ENCODE data around the gene PYGB.

The PYGB gene

DNA sequence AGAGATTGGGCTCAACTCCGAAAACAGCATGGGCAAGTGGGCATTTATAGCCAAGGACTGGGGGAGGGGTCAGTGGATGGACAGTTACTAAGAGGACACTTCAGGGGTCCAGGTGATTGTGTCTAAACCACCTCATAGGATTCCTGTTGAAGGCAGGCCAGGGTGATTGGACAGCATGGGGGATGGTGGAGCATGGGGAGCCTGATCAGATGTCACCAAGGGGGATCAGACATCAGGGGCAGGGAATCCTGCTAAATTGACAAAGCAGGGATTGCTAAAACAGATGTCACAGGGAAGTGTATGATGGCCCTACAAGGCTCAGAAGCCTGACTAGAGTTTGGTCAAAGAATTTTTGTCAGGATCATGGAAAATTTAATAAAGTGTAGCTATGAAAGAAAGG, 2.4 kb upstream of the PYGB start:
- Mint-ChIP-seq H3K27me3 (peaks cover 13 to 28% of the 10 kb centered on the region in 2 donors), H3K27ac (no peak overlapping the region), H3K9me3 (no peaks in the 10 kb centered on the region), H3K4me1 (peaks cover 21 to 26% of the 10 kb centered on the region in 2 donors), H3K36me3 (no peaks in the 10 kb centered on the region), H3K4me3 (no peak overlapping the region)
- no peak for DNase-seq
- no peak for ATAC-seq (replicated peaks)

DNA sequence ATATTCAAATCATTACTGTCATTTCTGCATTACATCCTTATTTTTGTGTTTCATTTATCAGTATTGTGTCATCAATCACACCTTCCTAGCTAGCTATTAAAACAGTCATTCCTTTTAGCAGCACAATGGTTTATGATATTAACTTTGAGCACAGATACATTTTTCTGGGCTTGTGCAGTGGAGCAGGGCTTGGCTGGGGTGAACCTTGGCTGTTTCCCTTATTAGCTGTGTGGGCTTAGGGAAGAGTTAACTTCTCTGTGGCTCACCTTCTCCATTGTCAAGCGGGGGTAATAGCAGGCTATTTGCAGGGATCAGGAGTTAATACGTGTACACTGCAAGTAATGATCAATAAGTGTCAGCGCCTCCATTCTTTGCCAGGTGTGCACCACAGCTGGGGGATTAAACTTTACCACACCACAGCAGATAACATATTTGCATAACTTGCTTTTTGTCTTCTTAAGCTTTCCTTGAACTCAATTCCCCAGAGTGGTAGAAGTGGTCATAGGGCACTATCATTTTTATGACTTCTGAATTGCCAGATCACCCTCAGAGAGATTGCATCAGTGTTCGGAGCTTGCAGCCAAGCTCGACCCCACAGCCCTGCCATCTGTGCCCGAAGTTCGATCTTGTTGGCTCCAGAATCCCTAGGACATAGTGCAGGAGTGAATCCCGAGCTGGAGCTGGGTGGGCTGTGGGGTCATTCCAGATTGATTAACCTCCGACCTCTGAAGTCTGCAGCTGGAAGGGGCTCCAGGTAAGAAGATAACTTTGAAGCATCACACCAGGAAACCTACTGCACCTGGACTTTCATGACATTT, 1.5 kb upstream of the PYGB start:
- no peak overlapping the region for H3K27ac Mint-ChIP-seq
- peaks cover 13 to 28% of the 10 kb centered on the region in 2 donors for H3K27me3 Mint-ChIP-seq
- H3K36me3 Mint-ChIP-seq: peaks cover 0 to 4% of the 10 kb centered on the region in 2 donors
- H3K4me1 Mint-ChIP-seq: peaks cover 21 to 26% of the 10 kb centered on the region in 2 donors
- DNase-seq (no peak), ATAC-seq (replicated peaks) (peak; percentile 10 to 31)
- H3K9me3 Mint-ChIP-seq: no peaks in the 10 kb centered on the region
- H3K4me3 Mint-ChIP-seq: peak overlapping the region; percentile 93 to 97

DNA sequence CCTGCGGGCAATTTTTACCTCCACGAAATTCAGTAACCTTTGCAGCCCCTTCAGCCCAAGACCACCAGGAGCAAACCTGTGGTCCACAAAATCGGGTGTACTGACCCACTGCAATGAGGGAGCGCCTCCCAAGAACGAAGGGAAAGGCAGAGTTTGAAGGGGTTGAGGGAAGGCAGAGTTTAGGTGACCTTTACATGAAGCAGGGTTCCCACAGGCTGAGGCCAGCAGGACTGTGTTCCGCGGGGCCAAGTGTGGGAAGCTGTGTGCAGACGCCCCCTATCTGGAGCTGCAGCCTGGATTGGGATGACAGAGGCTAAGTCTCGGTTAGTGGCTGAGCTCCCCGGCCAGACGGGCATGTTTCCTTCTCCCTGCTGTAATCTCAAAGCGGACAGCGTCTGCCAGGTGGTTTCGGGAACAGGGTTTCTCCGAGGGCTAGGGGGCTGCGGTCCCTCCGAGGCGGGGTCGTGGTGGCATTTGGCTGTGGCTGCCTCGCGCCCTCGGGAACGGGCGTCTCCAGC, 826 bp upstream of the PYGB start:
- no peak for DNase-seq
- no peak overlapping the region for H3K27ac Mint-ChIP-seq
- H3K4me3 Mint-ChIP-seq: peak overlapping the region; percentile 93 to 97
- H3K36me3 Mint-ChIP-seq: peaks cover 0 to 6% of the 10 kb centered on the region in 2 donors
- no peak for ATAC-seq (replicated peaks)
- H3K4me1 Mint-ChIP-seq: peaks cover 21 to 26% of the 10 kb centered on the region in 2 donors
- no peaks in the 10 kb centered on the region for H3K9me3 Mint-ChIP-seq
- peaks cover 13 to 23% of the 10 kb centered on the region in 2 donors for H3K27me3 Mint-ChIP-seq

DNA sequence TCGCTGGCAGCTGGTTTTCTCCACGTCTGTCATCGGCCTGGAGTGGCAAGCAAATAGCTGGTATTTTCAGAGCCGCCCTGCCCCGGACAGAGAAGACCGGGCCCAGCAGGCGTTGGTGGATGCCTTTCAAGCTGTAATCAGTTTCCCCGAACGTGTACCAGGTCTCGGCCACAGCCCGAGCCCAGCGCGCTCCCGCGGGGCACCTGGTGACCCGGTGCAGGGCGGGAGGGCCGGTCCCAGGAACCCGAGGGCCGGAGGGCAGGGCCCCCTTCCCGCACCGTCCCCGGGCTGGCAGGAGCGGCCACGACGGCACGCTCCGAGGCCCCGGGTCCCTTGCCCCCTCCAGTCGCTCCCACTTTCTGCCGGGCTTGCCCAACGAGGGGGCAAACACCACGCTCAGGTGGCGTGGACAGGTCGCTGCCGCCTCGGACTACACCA, 348 bp upstream of the PYGB start:
- ATAC-seq (replicated peaks) (peak; percentile 30 to 43), DNase-seq (no peak)
- Mint-ChIP-seq H3K27me3 (peaks cover 13 to 18% of the 10 kb centered on the region in 2 donors), H3K9me3 (no peaks in the 10 kb centered on the region), H3K4me1 (peaks cover 21 to 26% of the 10 kb centered on the region in 2 donors), H3K4me3 (peak overlapping the region; percentile 93 to 97), H3K27ac (no peak overlapping the region), H3K36me3 (peaks cover 0 to 10% of the 10 kb centered on the region in 2 donors)

DNA sequence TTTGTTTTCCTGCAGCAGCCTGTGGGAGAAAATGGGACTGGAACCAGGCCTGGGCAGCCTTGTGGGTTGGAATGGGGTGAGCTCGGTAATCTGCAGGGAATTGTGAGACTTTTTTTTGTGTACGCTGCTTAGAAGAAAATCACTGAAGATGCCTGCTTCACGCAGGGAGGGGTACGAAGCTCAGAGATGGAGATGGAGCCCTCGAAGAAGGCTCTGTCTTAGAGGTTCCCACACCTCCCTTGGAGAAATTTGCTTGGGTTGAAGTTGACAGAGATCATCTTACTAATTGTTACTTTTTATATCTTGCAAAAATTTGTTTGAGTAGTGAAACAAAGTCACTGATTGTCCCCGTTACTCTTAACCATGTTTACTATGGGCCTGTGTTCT, 894 bp downstream of the PYGB start:
- Mint-ChIP-seq H3K4me1 (peaks cover 21 to 26% of the 10 kb centered on the region in 2 donors), H3K4me3 (peak overlapping the region; percentile 84 to 97), H3K27me3 (peaks cover 7 to 11% of the 10 kb centered on the region in 2 donors), H3K36me3 (peaks cover 0 to 10% of the 10 kb centered on the region in 2 donors), H3K27ac (peak overlapping the region; percentile 68), H3K9me3 (no peaks in the 10 kb centered on the region)
- peak in 1 of 2 donors; percentile 2 for ATAC-seq (replicated peaks)
- DNase-seq: no peak

DNA sequence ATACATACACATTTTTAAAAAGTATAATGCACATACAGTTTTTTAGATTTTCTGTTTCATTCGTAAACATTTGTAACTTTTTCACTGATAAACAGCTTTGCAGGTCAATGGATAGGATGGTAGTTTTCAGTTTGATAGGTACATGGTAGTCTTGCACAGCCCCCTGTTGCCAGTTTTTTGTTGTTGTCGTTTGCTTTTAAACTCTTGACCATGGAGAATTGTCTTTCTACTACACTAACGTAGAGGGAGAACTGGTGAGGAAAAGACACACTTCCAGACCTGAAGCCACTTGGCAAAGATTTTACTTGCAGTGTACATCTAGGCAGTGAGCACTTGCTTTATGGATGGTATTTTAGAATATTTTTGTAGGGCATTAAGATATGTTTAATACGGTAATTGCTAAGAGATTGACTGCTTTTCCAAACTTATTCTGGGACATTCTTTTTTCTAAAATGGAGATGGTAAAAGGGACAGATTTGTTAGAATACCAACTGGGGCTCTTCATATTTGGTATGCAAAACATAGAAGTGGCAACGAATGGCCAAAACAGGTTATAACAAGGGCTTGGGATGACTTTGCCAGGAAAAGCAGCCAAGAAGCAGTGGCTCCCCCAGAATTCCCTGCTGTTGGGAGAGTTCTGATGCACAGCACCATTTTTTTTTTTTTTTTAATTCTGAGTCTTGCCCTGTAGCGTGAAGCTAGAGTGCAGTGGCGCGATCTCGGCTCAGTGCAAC, 1.5 kb downstream of the PYGB start:
- H3K27ac Mint-ChIP-seq: no peak overlapping the region
- ATAC-seq (replicated peaks): no peak

DNA sequence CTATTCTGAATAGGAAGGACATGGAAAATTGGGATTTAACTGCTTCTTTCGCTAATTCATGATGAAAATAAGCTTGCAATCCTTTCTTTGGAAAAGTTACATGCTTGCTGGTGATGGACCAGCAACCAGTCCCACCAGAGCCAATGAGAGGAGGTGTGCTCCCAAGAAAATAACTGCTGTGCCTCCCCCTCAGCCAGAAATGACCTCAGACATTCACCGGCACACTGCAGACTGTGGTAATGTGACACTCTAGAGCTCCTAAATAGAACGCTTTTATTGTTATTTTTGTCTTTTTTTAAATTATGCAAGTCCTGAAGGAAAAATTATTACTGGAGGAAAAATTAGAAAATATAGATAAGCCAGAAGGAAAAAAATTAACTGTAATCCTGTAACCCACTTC, 2.6 kb downstream of the PYGB start:
- no peak for ATAC-seq (replicated peaks)
- H3K27me3 Mint-ChIP-seq: peaks cover 1 to 7% of the 10 kb centered on the region in 2 donors
- no peaks in the 10 kb centered on the region for H3K9me3 Mint-ChIP-seq
- no peak overlapping the region for H3K4me3 Mint-ChIP-seq
- peaks cover 19 to 26% of the 10 kb centered on the region in 2 donors for H3K4me1 Mint-ChIP-seq
- H3K36me3 Mint-ChIP-seq: peaks cover 3 to 13% of the 10 kb centered on the region in 2 donors
- H3K27ac Mint-ChIP-seq: no peak overlapping the region
- DNase-seq: no peak

More for the DNA sequence above, 1.5 kb downstream of the PYGB start:
- Mint-ChIP-seq H3K4me1 (peaks cover 21 to 26% of the 10 kb centered on the region in 2 donors), H3K27me3 (peaks cover 7 to 11% of the 10 kb centered on the region in 2 donors), H3K9me3 (no peaks in the 10 kb centered on the region), H3K4me3 (peak overlapping the region; percentile 84 to 97), H3K36me3 (peaks cover 0 to 10% of the 10 kb centered on the region in 2 donors)
- no peak for DNase-seq

DNA sequence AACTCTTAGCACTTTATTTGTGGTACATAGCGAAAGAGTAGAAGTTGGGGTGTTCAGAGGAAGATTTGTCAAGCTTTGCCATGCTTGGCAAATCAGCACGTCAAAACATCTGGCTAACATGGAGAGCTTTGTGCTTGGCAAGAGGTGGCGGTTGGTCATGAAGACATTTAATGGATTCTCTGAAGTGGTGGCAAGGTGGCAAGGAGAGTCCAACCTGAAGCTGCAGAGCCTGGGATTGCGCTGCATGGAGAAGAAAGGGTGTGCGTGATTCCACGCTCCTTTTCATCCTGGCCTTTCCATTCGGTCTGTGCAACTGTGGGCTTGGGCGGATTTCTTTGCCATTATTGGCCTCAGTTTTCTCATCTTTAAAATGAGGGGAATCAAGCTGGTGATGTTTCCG, 3.1 kb downstream of the PYGB start:
- Mint-ChIP-seq H3K4me1 (peaks cover 20 to 26% of the 10 kb centered on the region in 2 donors), H3K36me3 (peaks cover 7 to 16% of the 10 kb centered on the region in 2 donors), H3K27me3 (peaks cover 0 to 6% of the 10 kb centered on the region in 2 donors), H3K9me3 (no peaks in the 10 kb centered on the region), H3K4me3 (no peak overlapping the region), H3K27ac (no peak overlapping the region)
- DNase-seq (no peak), ATAC-seq (replicated peaks) (no peak)

DNA sequence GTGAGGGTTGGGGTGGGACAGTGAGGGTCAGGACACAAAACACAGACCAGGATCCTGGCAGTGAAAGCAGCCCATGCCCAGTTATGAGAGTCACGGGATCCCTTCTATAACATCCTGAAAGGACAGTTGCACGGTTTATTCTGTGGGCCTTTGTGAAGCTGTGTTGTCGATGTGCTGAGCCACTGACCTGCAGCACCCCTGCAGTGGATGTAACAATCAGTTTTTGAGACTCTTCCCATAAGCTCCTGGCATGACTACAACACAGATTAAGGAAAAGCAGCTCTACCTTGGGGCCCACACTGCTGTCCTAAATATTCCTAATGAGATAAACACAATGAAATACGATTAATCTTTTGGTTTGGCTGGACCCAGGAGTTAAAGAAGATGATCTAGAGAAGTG, 3.7 kb downstream of the PYGB start:
- ATAC-seq (replicated peaks): no peak
- peaks cover 16 to 26% of the 10 kb centered on the region in 2 donors for H3K4me1 Mint-ChIP-seq
- no peak for DNase-seq
- no peak overlapping the region for H3K27ac Mint-ChIP-seq
- no peak overlapping the region for H3K4me3 Mint-ChIP-seq
- H3K9me3 Mint-ChIP-seq: no peaks in the 10 kb centered on the region
- H3K36me3 Mint-ChIP-seq: peaks cover 11 to 21% of the 10 kb centered on the region in 2 donors
- H3K27me3 Mint-ChIP-seq: peaks cover 0 to 4% of the 10 kb centered on the region in 2 donors

DNA sequence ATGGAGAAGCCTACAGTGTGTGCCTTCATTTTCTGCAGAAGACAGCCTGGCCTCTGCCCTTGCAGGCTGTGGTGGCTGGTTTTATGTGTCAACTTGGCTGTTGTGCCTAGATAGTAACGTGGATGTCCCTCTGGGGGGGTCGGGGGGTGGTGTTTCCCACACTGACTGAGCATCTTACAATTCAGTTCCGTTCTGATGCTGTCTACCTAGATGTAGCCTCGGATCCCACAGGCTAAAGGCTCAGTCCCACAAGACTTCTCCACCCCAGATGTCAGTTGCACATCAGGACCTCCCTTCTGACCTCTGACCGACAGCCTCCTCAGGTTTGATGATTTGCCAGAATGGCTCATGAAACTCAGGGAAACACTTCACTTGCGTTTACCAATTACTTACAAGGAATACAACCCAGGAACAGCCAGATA, 4.4 kb downstream of the PYGB start:
- no peak overlapping the region for H3K4me3 Mint-ChIP-seq
- no peaks in the 10 kb centered on the region for H3K27me3 Mint-ChIP-seq
- H3K27ac Mint-ChIP-seq: no peak overlapping the region

DNA sequence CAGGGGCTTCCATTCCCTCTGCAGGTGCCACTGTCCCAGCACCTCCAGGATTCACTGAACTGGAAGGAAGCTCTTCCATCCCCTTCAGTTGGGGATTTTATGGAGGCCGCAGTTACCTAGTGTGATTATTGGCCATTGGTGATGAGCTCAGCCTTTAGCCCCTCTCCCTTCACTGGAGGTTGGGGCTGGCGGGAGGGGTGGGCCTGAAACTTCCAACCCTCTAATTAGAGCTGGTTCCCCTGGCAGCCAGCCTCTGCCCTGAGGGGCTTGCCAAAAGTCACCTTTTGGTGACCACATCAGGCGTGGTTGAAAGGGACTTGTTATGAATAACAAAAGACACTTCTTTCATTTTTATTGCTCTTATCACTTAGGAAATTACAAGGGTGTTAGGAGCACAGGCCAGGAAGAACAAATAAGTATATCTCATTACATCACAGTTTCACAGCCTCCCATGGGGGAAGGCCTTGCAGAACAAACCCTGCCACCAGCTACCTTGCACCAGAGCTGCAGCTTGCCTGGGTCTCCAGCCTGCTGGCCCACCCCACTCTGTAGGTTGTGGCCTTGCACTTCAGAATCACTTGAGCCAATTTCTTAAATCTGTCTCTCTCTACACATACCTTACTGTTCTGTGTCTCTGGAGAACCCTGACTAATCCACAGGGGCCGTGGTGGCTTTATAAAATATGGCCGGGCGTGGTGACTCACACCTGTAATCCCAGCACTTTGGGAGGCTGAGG, 5.0 kb downstream of the PYGB start:
- no peak for DNase-seq
- Mint-ChIP-seq H3K36me3 (peaks cover 11 to 21% of the 10 kb centered on the region in 2 donors), H3K4me1 (peaks cover 10 to 20% of the 10 kb centered on the region in 2 donors), H3K27ac (no peak overlapping the region), H3K9me3 (no peaks in the 10 kb centered on the region), H3K27me3 (no peaks in the 10 kb centered on the region), H3K4me3 (no peak overlapping the region)
- no peak for ATAC-seq (replicated peaks)

More for the DNA sequence above, 4.4 kb downstream of the PYGB start:
- peaks cover 10 to 22% of the 10 kb centered on the region in 2 donors for H3K4me1 Mint-ChIP-seq
- peaks cover 11 to 21% of the 10 kb centered on the region in 2 donors for H3K36me3 Mint-ChIP-seq
- ATAC-seq (replicated peaks): no peak
- no peaks in the 10 kb centered on the region for H3K9me3 Mint-ChIP-seq
- DNase-seq: no peak

DNA sequence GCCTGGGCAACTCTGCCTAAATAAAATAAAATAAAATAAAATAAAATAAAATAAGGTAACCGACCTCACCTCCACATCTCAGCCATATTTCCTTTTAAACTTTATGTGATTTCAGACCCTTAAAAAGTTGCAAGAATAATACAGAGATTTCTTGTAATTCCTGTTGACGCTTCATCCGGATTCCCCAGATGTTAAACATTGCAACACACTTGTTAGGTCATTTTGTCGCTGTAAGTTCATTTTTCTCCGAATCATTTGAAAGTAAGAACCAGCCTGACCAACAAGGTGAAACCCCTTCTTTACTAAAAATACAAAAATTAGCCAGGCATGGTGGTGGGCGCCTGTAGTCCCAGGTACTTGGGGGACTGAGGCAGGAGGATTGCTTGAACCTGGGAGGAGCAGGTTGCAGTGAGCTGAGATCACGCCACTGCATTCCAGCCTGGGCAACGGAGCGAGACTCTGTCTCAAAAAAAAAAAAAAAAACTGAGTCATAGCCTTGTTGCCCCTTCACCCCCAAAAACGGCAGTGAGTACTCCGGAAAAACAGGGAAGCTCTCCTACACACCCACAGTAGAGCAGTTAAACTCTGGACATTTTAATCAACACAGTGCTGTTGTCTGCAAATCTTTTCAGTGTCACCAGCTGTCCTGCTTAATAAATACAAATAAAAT, 5.9 kb downstream of the PYGB start:
- ATAC-seq (replicated peaks) (no peak), DNase-seq (no peak)
- Mint-ChIP-seq H3K27me3 (no peaks in the 10 kb centered on the region), H3K36me3 (peaks cover 16 to 22% of the 10 kb centered on the region in 2 donors), H3K4me3 (no peak overlapping the region), H3K9me3 (no peaks in the 10 kb centered on the region), H3K4me1 (peaks cover 8 to 18% of the 10 kb centered on the region in 2 donors), H3K27ac (no peak overlapping the region)

DNA sequence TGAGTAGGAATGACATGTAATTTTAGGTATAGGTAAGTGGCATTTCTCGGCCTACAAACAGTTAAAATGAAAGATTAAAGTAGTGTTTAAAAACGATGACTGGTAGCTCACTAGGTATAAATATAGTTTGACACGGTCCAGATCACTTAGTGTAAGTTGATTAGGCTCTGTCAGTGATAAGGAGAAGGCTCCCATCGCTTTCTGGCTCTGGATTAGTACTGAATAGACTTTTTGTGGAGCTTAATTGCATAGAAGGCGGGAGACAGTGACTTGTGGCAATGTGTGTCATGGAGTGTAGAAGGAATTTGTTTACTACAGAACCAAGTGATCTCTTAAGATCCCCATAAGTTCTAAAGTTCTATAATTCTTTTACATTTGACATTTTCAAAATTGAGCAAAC, 6.7 kb downstream of the PYGB start:
- ATAC-seq (replicated peaks): no peak
- Mint-ChIP-seq H3K27ac (no peak overlapping the region), H3K27me3 (no peaks in the 10 kb centered on the region), H3K4me1 (peaks cover 3 to 16% of the 10 kb centered on the region in 2 donors), H3K4me3 (no peak overlapping the region), H3K9me3 (no peaks in the 10 kb centered on the region), H3K36me3 (peaks cover 18 to 30% of the 10 kb centered on the region in 2 donors)
- DNase-seq: no peak
